Naive thymus-derived CD8-positive, alpha-beta T cell (primary cell): Measurements from ENCODE around the gene NCOA3. TPM values are rescaled to one million over a fixed set of nuclear protein-coding genes. Genes with fewer than 3 reads are reported as not detected.
A peak's percentile ranks its signal among the peaks of the same experiment; 100 is the strongest.

Experiments used
- ATAC-seq, 2 donors: fragments of 150-1000 bp; cut with Tn5 transposase in 1 of 2; sonication (Bioruptor Pico), chemical (Tn5 transposase) in 1 of 2; 1 replicate in 1 of 2; 2 replicates in 1 of 2; pipeline ENCODE4 v1.10.0; 2021; ENCODE audit warnings: mild to moderate bottlenecking in 2 of 2, moderate library complexity in 2 of 2
- POLR2A ChIA-PET: fragments of 350-600 bp; sonication (Branson Sonifier 250); formaldehyde crosslinking; loops from one replicate; lab custom pipeline; 2021; ENCODE audit warnings: antibody characterized with exemption; lab: Charles Lee
- DNase-seq, 10 donors: peaks; one replicate each; pipeline versions ENCODE4 v3.0.0 to v3.0.0-alpha.2; 2020 to 2022
- H3K27ac Mint-ChIP-seq, 10 donors: one replicate each; pipeline ENCODE4 v1.8.0; 2020 to 2022; ENCODE audit warnings: mild to moderate bottlenecking in 10 of 10, mixed read lengths in 10 of 10, moderate library complexity in 4 of 10, inconsistent platforms in 1 of 10
- H3K27me3 Mint-ChIP-seq, 5 donors: one replicate each; pipeline ENCODE4 v1.8.0; 2021 to 2022; ENCODE audit warnings: mixed read lengths in 5 of 5
- H3K36me3 Mint-ChIP-seq, 3 donors: one replicate each; pipeline ENCODE4 v1.8.0; 2020 to 2022; ENCODE audit warnings: mixed read lengths in 3 of 3, mild to moderate bottlenecking in 2 of 3, inconsistent platforms in 1 of 3
- H3K4me1 Mint-ChIP-seq, 4 donors: one replicate each; pipeline ENCODE4 v1.8.0; 2021 to 2022; ENCODE audit warnings: mixed read lengths in 4 of 4
- H3K4me3 Mint-ChIP-seq, 10 donors: one replicate each; pipeline ENCODE4 v1.8.0; 2020 to 2022; ENCODE audit warnings: mild to moderate bottlenecking in 10 of 10, mixed read lengths in 10 of 10, moderate library complexity in 6 of 10, inconsistent platforms in 1 of 10
- H3K9me3 Mint-ChIP-seq, 9 donors: one replicate each; pipeline ENCODE4 v1.8.0; 2020 to 2022; ENCODE audit warnings: mixed read lengths in 9 of 9, mild to moderate bottlenecking in 3 of 9, inconsistent platforms in 1 of 9, moderate library complexity in 1 of 9
- polyA plus RNA-seq, 3 donors: library from polyadenylated mRNA; unstranded; fragments of 300-500 nt; fragmentation: Illumina TruSeq; gene quantifications; one replicate each; pipeline ENCODE4 v1.2.3, GENCODE V29; 2021
- total RNA-seq, 8 experiments: library from RNA in 2 of 8; stranded (reverse) in 2 of 8; gene quantifications; one replicate each; pipeline ENCODE4 v1.2.3 and lab custom pipeline; 2021 to 2026

NCOA3 gene
- total and polyA plus RNA-seq, 5 experiments from 2014 or later, result 18.4 to 106 (median 27.8) TPM

DNA sequence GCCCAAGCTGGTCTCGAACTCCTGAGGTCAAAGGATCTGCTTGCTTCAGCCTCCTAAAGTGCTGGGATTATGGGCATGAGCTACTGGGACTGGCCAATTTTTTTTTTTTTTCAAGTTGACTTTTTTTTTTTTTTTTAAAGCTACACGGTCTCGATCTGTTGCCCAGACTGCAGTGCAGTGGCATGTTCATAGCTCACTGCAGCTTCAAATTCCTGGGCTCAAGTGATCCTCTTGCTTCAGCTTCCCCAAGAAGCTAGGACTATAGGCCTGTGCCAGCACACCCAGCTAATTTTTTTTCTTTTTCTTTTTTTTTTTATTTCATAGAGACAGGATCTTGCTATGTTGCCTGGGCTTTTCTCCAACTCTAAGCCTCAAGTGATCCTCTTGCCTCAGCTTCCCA, 59.5 kb downstream of the NCOA3 start:
- Mint-ChIP-seq H3K9me3 (no peaks in the 10 kb centered on the region), H3K27me3 (no peaks in the 10 kb centered on the region), H3K27ac (peak overlapping the region in 2 of 10 donors; percentile 9 to 37), H3K36me3 (peaks cover 0 to 5% (median 0%) of the 10 kb centered on the region in 3 donors), H3K4me1 (peaks cover 31 to 92% (median 76%) of the 10 kb centered on the region in 4 donors), H3K4me3 (peak overlapping the region in 4 of 10 donors; percentile 2 to 38 (median 18))
- no peak for DNase-seq
- no peak for ATAC-seq
- POLR2A ChIA-PET, result no interaction called here

DNA sequence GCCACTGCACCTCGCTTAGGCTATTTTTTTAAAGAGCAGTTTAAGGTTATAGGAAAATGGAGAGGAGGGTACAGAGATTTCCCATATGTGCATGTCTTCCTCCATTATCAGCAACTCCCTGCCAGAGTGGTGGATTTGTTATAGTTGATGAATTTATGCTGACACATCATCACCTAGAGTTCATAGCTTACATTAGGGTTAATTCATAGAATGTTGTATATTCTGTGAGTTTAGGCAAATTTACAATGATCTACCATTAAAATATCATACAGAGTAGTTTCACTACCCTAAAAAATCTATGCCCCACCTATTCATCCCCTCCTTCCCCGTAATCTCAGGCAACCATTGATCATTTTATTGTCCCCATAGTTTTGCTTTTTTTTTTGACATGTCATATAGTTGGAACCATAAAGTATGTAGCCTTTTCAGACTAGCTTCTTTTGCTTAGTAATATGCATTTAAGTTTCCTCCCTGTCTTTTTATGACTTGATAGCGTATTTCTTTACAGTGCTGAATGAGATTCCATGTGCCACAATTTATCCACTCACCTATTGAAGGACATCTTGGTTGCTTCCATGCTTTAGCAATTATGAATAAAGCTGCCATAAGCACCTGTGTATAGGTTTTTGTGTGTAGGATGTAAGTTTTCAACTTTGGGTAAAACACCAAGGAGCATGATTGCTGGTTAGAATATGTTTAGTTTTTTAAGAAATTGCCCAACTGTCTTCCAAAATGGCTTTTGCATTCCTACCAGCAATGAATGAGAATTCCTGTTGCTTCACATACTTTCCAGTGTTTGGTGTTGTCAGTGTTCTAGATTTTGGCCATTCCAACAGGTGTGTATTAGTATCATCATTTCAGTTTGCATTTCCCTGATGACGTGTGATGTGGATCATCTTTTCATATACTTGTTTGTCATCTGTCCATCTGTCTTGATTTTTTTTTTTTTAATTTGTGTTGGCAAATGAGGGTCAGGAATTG, 60.2 kb downstream of the NCOA3 start:
- Mint-ChIP-seq H3K4me1 (peaks cover 35 to 90% (median 78%) of the 10 kb centered on the region in 4 donors), H3K27ac (peak overlapping the region in 3 of 10 donors; percentile 9 to 37 (median 23)), H3K4me3 (peak overlapping the region in 3 of 10 donors; percentile 1 to 4 (median 3)), H3K36me3 (peaks cover 0 to 5% (median 0%) of the 10 kb centered on the region in 3 donors), H3K27me3 (no peaks in the 10 kb centered on the region), H3K9me3 (no peaks in the 10 kb centered on the region)
- POLR2A ChIA-PET, result no interaction called here
- DNase-seq (no peak), ATAC-seq (no peak)

DNA sequence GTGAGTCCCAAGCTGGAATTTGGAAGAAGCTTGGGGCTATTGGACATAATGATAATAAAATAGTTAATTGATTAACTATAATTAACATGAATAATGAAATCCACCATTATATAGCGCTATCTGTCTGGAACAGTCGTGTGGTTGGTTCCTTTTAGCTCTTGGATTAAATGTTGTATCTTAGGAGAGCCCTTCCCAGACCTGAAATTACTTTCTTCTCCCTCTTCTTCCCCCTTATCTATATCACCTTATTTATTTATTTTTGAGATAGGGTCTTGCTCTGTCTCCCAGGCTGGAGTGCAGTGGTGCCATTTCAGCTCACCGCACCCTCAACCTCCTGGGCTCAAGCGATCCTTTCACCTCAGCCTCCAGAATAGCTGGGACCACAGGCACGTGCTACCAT, 64.6 kb downstream of the NCOA3 start:
- H3K9me3 Mint-ChIP-seq, result peaks cover 0 to 7% (median 3%) of the 10 kb centered on the region in 9 donors
- POLR2A ChIA-PET, result interaction anchor here (1.2 to 1.5 kb wide), 2 partner anchors 10 to 64 kb away, joined by 3 to 7 read pairs; partner anchors contain the start of gene NCOA3
- H3K27ac Mint-ChIP-seq, result peak overlapping the region in 5 of 10 donors; percentile 28 to 88 (median 58)

GRCh38 chr20:47568019-47568418, 66.3 kb downstream of the NCOA3 start:
- Mint-ChIP-seq H3K9me3 (peaks cover 0 to 15% (median 3%) of the 10 kb centered on the region in 9 donors), H3K36me3 (peaks cover 10 to 51% (median 25%) of the 10 kb centered on the region in 3 donors), H3K4me1 (peaks cover 27 to 78% (median 58%) of the 10 kb centered on the region in 4 donors), H3K27me3 (no peaks in the 10 kb centered on the region), H3K27ac (peak overlapping the region in 9 of 10 donors; percentile 13 to 88 (median 57)), H3K4me3 (peak overlapping the region in 1 of 10 donors; percentile 30)
- DNase-seq (no peak), ATAC-seq (no peak)
- POLR2A ChIA-PET, result no interaction called here

More for the DNA sequence above, 64.6 kb downstream of the NCOA3 start:
- Mint-ChIP-seq H3K27me3 (no peaks in the 10 kb centered on the region), H3K36me3 (peaks cover 5 to 34% (median 16%) of the 10 kb centered on the region in 3 donors), H3K4me3 (peak overlapping the region in 1 of 10 donors; percentile 26), H3K4me1 (peaks cover 29 to 77% (median 56%) of the 10 kb centered on the region in 4 donors)
- DNase-seq, result no peak
- no peak for ATAC-seq

DNA sequence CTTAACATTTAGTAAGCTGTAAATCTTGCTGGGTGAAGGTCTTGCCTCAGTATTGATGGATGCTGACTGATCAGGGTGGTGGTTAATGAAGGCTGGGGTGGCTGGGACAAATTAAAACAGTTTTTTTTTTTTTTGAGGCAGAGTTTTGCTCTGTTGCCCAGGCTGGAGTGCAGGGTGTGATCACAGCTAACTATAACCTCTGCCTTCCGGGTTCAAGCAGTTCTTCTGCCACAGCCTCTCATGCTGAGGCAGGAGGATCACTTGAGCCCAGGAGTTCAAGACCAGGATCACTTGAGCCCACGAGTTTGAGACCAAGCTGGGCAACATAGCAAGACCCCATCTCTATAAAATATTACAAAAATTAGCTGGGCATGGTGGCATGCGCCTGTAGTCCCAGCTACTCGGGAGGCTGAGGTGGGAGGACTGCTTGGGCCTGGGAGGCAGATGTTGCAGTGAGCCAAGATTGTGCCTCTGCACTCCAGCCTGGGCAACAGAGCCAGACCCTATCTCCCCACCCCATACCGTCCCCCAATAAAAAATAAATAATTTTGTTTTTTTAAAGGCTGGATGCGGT, 67.2 kb downstream of the NCOA3 start:
- peaks cover 10 to 55% (median 25%) of the 10 kb centered on the region in 3 donors for H3K36me3 Mint-ChIP-seq
- DNase-seq (no peak), ATAC-seq (no peak)
- H3K27me3 Mint-ChIP-seq, result no peaks in the 10 kb centered on the region
- POLR2A ChIA-PET, result no interaction called here
- peaks cover 0 to 15% (median 3%) of the 10 kb centered on the region in 9 donors for H3K9me3 Mint-ChIP-seq
- peaks cover 31 to 79% (median 64%) of the 10 kb centered on the region in 4 donors for H3K4me1 Mint-ChIP-seq
- H3K27ac Mint-ChIP-seq, result peak overlapping the region in 4 of 10 donors; percentile 9 to 88 (median 43)
- H3K4me3 Mint-ChIP-seq, result no peak overlapping the region

DNA sequence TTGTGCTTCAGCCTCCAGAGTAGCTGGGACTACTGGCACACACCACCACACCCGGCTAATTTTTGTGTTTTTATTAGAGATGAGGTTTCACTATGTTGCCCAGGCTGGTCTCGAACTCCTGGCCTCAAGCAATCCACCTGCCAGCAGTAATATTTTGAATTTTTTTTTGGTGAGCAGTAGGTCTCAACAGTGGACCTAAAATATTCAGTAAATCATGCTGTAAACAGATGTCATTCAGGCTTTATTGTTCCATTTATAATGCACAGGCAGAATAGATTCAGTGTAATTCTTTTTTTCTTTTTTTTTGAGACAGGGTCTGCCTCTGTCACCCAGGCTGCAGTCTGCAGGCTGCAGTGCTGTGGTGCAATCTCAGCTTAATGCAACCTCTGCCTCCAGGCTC, 69.7 kb downstream of the NCOA3 start:
- peak overlapping the region in 1 of 10 donors; percentile 43 for H3K27ac Mint-ChIP-seq
- POLR2A ChIA-PET, result interaction anchor here (0.6 kb wide), 1 partner anchor 39 kb away, joined by 4 read pairs; no protein-coding TSS in a partner anchor
- ATAC-seq (no peak), DNase-seq (no peak)
- peaks cover 10 to 53% (median 25%) of the 10 kb centered on the region in 3 donors for H3K36me3 Mint-ChIP-seq
- H3K4me1 Mint-ChIP-seq, result peaks cover 27 to 79% (median 61%) of the 10 kb centered on the region in 4 donors
- peak overlapping the region in 1 of 10 donors; percentile 21 for H3K4me3 Mint-ChIP-seq
- no peaks in the 10 kb centered on the region for H3K27me3 Mint-ChIP-seq
- H3K9me3 Mint-ChIP-seq, result peaks cover 0 to 15% (median 3%) of the 10 kb centered on the region in 9 donors

DNA sequence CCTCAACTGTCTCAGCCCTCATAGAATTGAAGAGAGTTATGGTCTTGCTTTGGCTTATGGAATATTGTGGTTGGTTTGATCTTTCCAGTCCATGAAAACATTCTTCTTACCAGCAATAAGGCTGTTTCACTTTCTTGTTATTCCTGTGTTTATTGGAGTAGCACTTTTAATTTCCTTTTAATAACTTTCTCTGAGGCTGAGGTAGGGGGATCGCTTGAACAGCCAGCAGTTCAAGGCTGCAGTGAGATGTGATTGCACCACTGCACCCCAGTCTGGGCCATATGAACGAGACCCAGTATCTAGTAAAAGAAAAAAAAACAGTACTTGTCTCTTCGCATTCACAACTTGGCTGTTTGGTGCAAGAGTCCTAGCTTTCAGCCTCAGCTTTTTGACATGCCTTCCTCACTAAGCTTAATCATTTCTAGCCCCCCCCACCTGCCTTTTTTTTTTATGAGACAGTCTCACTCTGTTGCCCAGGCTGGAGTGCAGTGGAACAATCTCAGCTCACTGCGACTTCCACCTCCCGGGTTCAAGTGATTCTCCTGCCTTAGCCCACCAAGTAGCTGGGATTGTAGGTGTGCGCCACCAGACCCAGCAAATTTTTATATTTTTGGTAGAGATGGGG, 70.5 kb downstream of the NCOA3 start:
- ATAC-seq (no peak), DNase-seq (no peak)
- Mint-ChIP-seq H3K4me1 (peaks cover 28 to 80% (median 64%) of the 10 kb centered on the region in 4 donors), H3K9me3 (peaks cover 0 to 15% (median 3%) of the 10 kb centered on the region in 9 donors), H3K36me3 (peaks cover 10 to 53% (median 25%) of the 10 kb centered on the region in 3 donors), H3K4me3 (peak overlapping the region in 4 of 10 donors; percentile 3 to 34 (median 20)), H3K27ac (peak overlapping the region in 4 of 10 donors; percentile 41 to 85 (median 56)), H3K27me3 (no peaks in the 10 kb centered on the region)
- POLR2A ChIA-PET, result no interaction called here

GRCh38 chr20:47573559-47573958, 71.9 kb downstream of the NCOA3 start:
- H3K36me3 Mint-ChIP-seq, result peaks cover 10 to 46% (median 22%) of the 10 kb centered on the region in 3 donors
- H3K27me3 Mint-ChIP-seq, result no peaks in the 10 kb centered on the region
- ATAC-seq, result no peak
- no peak for DNase-seq
- H3K9me3 Mint-ChIP-seq, result peaks cover 0 to 15% (median 3%) of the 10 kb centered on the region in 9 donors
- POLR2A ChIA-PET, result no interaction called here
- peak overlapping the region in 2 of 10 donors; percentile 4 to 9 for H3K4me3 Mint-ChIP-seq
- H3K4me1 Mint-ChIP-seq, result peaks cover 32 to 79% (median 71%) of the 10 kb centered on the region in 4 donors
- H3K27ac Mint-ChIP-seq, result peak overlapping the region in 3 of 10 donors; percentile 37 to 70 (median 48)

GRCh38 chr20:47574616-47575364, 73.1 kb downstream of the NCOA3 start:
- Mint-ChIP-seq H3K27me3 (no peaks in the 10 kb centered on the region), H3K36me3 (peaks cover 10 to 35% (median 19%) of the 10 kb centered on the region in 3 donors), H3K27ac (peak overlapping the region in 1 of 10 donors; percentile 60), H3K9me3 (peaks cover 0 to 11% (median 3%) of the 10 kb centered on the region in 9 donors), H3K4me3 (peak overlapping the region in 2 of 10 donors; percentile 26 to 41), H3K4me1 (peaks cover 36 to 87% (median 83%) of the 10 kb centered on the region in 4 donors)
- DNase-seq (no peak), ATAC-seq (no peak)
- POLR2A ChIA-PET, result no interaction called here

DNA sequence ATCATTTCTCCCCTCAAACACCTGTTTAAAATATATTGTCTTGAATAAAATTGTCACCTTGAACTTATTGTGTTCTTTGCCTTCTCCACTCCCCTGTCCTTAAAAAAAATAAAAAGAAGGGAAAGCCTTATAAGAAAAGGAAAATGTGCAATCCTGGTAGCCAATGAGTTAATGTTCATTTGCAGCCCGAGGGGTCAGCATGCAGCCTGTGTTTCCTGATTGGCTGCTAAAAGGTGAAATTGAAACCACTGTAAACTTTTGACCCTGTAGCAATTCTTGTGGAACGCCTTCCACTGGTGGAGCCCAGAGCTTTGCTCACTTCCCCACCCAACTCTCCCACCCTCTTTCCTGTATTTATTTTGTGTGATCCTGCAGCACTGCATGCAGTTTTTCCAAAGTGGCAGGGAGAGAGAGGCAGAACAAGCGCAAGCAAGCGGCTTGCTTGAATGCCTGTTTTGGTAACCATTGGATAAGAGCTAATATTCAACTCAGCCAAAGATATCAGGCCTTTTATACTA, 74.9 kb downstream of the NCOA3 start:
- POLR2A ChIA-PET, result interaction anchor here (1.1 kb wide), 1 partner anchor 10 kb away, joined by 3 read pairs; no protein-coding TSS in a partner anchor
- peaks cover 43 to 95% (median 88%) of the 10 kb centered on the region in 4 donors for H3K4me1 Mint-ChIP-seq
- peak overlapping the region in 9 of 10 donors; percentile 31 to 66 (median 47) for H3K4me3 Mint-ChIP-seq
- H3K9me3 Mint-ChIP-seq, result peaks cover 0 to 6% (median 0%) of the 10 kb centered on the region in 9 donors
- H3K36me3 Mint-ChIP-seq, result peaks cover 5 to 21% (median 5%) of the 10 kb centered on the region in 3 donors
- no peak for ATAC-seq
- peak overlapping the region in 7 of 10 donors; percentile 0 to 85 (median 52) for H3K27ac Mint-ChIP-seq
- DNase-seq, result peak in 1 of 10 donors; percentile 7
- H3K27me3 Mint-ChIP-seq, result no peaks in the 10 kb centered on the region

DNA sequence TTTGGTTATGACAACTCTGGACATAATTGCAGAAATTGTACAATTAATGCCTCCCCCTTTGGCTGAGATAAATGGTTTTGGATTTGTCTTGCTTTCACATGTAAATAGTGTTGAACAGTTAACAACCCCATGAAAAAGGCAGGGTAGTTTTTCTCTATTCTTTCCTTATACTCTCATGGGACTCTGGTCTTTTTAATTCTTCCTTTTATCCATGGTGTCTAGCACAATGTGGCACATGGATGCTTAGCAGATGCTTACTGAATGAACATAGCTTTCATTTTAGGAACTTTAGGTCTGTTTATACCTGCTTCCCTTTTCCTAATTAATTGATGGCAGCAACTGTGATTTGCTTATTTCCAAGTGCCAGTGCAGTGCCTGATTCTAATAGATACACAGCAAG, 75.6 kb downstream of the NCOA3 start:
- H3K36me3 Mint-ChIP-seq, result peaks cover 0 to 13% (median 0%) of the 10 kb centered on the region in 3 donors
- H3K4me1 Mint-ChIP-seq, result peaks cover 38 to 94% (median 84%) of the 10 kb centered on the region in 4 donors
- no peaks in the 10 kb centered on the region for H3K27me3 Mint-ChIP-seq
- H3K4me3 Mint-ChIP-seq, result peak overlapping the region in 3 of 10 donors; percentile 20 to 38 (median 34)
- POLR2A ChIA-PET, result no interaction called here
- DNase-seq (no peak), ATAC-seq (no peak)
- peak overlapping the region in 6 of 10 donors; percentile 16 to 85 (median 35) for H3K27ac Mint-ChIP-seq
- H3K9me3 Mint-ChIP-seq, result no peaks in the 10 kb centered on the region
